H1 (cell line): Measurements from ENCODE around the gene TNRC6B. TPM values are rescaled to one million over a fixed set of nuclear protein-coding genes. Genes with fewer than 3 reads are reported as not detected.

Experiments
- CTCF ChIA-PET: fragments of 300-600 bp; sonication (Branson Sonifier 250); formaldehyde crosslinking; loops from one replicate; lab custom pipeline; 2021; ENCODE audit not compliant: partially characterized antibody; lab: Charles Lee
- POLR2A ChIA-PET: fragments of 300-600 bp; sonication (Branson Sonifier 250); formaldehyde crosslinking; loops from one replicate; lab custom pipeline; 2021; ENCODE audit warnings: inconsistent platforms; ENCODE audit not compliant: partially characterized antibody; lab: Charles Lee
- DNase-seq, 2 experiments: peaks; one replicate each; pipeline versions ENCODE4 v3.0.0 to v3.0.0-alpha.2; 2010 to 2022; ENCODE audit warnings: low spot score in 2 of 2, low read depth in 1 of 2, mixed read lengths in 1 of 2
- FAIRE-seq: peaks from 2 replicates; lab custom pipeline; 2011; peaks lifted over from hg19 to GRCh38; lab: Jason Lieb, UNC
- H2AFZ ChIP-seq: 2 replicates; pipeline ENCODE4 v1.8.1; 2012; ENCODE audit warnings: low read length, inconsistent platforms
- H2AK5ac ChIP-seq: 2 replicates; pipeline ENCODE4 v1.6.1; 2013; ENCODE audit warnings: low read depth, low read length
- H2BK120ac ChIP-seq: replicated peaks from 2 replicates; pipeline ENCODE3; 2013; ENCODE audit warnings: low read depth, low read length, inconsistent platforms
- H2BK12ac ChIP-seq: 2 replicates; pipeline ENCODE4 v1.6.1; 2013; ENCODE audit warnings: low read depth, low read length
- H2BK15ac ChIP-seq: 2 replicates; pipeline ENCODE4 v1.6.1; 2013; ENCODE audit warnings: low read length
- H2BK20ac ChIP-seq: 2 replicates; pipeline ENCODE4 v1.6.1; 2013; ENCODE audit warnings: low read length
- H2BK5ac ChIP-seq: 2 replicates; pipeline ENCODE4 v1.6.1; 2013; ENCODE audit warnings: low read depth, low read length
- H3K14ac ChIP-seq: 2 replicates; pipeline ENCODE4 v1.6.1; 2013; ENCODE audit warnings: inconsistent platforms; ENCODE audit not compliant: insufficient read length
- H3K18ac ChIP-seq: 2 replicates; pipeline ENCODE4 v1.6.1; 2013; ENCODE audit warnings: low read length; ENCODE audit errors: extremely low read depth
- H3K23ac ChIP-seq: 2 replicates; pipeline ENCODE4 v1.6.1; 2013; ENCODE audit warnings: inconsistent platforms; ENCODE audit not compliant: insufficient read length
- H3K23me2 ChIP-seq: 2 replicates; pipeline ENCODE4 v1.6.1; 2013; ENCODE audit warnings: low read depth, low read length
- H3K27ac ChIP-seq: 2 replicates; pipeline ENCODE4 v1.6.1; 2011; ENCODE audit warnings: low read depth, low read length, inconsistent platforms
- H3K27me3 ChIP-seq, 4 experiments: replicated peaks in 1 of 4; 1 replicate in 1 of 4; 2 replicates in 3 of 4; pipeline versions ENCODE4 v1.6.1 to v1.8.1; 2011 to 2013; ENCODE audit warnings: low read length in 3 of 4, mild to moderate bottlenecking in 3 of 4, inconsistent platforms in 2 of 4, mixed read lengths in 2 of 4, moderate library complexity in 1 of 4; ENCODE audit not compliant: control insufficient read depth in 3 of 4, insufficient read depth in 3 of 4; ENCODE audit errors: extremely low read depth in 1 of 4
- H3K36me3 ChIP-seq, 4 experiments: 2 replicates each; pipeline versions ENCODE4 v1.6.1 to v1.8.1; 2011 to 2013; ENCODE audit warnings: mild to moderate bottlenecking in 4 of 4, low read length in 3 of 4, moderate library complexity in 2 of 4, control low read depth in 1 of 4, inconsistent platforms in 1 of 4; ENCODE audit not compliant: insufficient read depth in 4 of 4, control insufficient read depth in 2 of 4
- H3K4ac ChIP-seq: replicated peaks from 2 replicates; pipeline ENCODE3; 2013; ENCODE audit warnings: low read length, low read depth, mixed read lengths, inconsistent platforms; ENCODE audit not compliant: insufficient read length
- H3K4me1 ChIP-seq, 4 experiments: replicated peaks in 1 of 4; 1 replicate in 1 of 4; 2 replicates in 3 of 4; pipeline versions ENCODE4 v1.6.1 to v1.8.1; 2011 to 2013; ENCODE audit warnings: low read length in 3 of 4, inconsistent platforms in 2 of 4, mixed read lengths in 1 of 4; ENCODE audit not compliant: insufficient read depth in 4 of 4, control insufficient read depth in 3 of 4
- H3K4me2 ChIP-seq, 2 experiments: 2 replicates each; pipeline versions ENCODE4 v1.6.1 to v1.8.1; 2011 to 2013; ENCODE audit warnings: low read depth in 2 of 2, low read length in 2 of 2, control low read depth in 1 of 2, inconsistent platforms in 1 of 2, mild to moderate bottlenecking in 1 of 2; ENCODE audit not compliant: insufficient read depth in 1 of 2
- H3K4me3 ChIP-seq, 4 experiments: fragments of 200-600, 300-600 bp in 1 of 4; sonication (generic), shearing (Covaris generic), sonication (Bioruptor Twin) in 1 of 4; 2 replicates each; pipeline versions ENCODE4 v1.5.1 to v1.8.1; 2011 to 2016; ENCODE audit warnings: low read length in 4 of 4, low read depth in 3 of 4, control low read depth in 2 of 4, inconsistent platforms in 2 of 4, mild to moderate bottlenecking in 2 of 4, mixed read lengths in 1 of 4, moderate library complexity in 1 of 4; ENCODE audit not compliant: insufficient read depth in 2 of 4; ENCODE audit errors: extremely low read depth in 1 of 4
- H3K56ac ChIP-seq: replicated peaks from 2 replicates; pipeline ENCODE3; 2013; ENCODE audit warnings: low read depth, mild to moderate bottlenecking, mixed read lengths, low read length, inconsistent platforms; ENCODE audit not compliant: insufficient read length
- H3K79me1 ChIP-seq: 2 replicates; pipeline ENCODE4 v1.6.1; 2013; ENCODE audit warnings: low read depth, low read length, control low read depth
- H3K79me2 ChIP-seq, 2 experiments: 2 replicates each; pipeline versions ENCODE4 v1.6.1 to v1.8.1; 2012 to 2013; ENCODE audit warnings: low read length in 2 of 2, mild to moderate bottlenecking in 2 of 2, inconsistent platforms in 1 of 2; ENCODE audit not compliant: insufficient read depth in 2 of 2, control insufficient read depth in 1 of 2
- H3K9ac ChIP-seq, 4 experiments: replicated peaks in 1 of 4; 1 replicate in 1 of 4; 2 replicates in 3 of 4; pipeline versions ENCODE4 v1.6.1 to v1.8.1; 2011 to 2013; ENCODE audit warnings: low read depth in 3 of 4, low read length in 3 of 4, control low read depth in 2 of 4, mild to moderate bottlenecking in 2 of 4, moderate library complexity in 2 of 4, inconsistent platforms in 1 of 4; ENCODE audit errors: extremely low read depth in 1 of 4
- H3K9me3 ChIP-seq, 2 experiments: 2 replicates each; pipeline versions ENCODE4 v1.6.1 to v1.8.1; 2012 to 2013; ENCODE audit warnings: mild to moderate bottlenecking in 2 of 2, moderate library complexity in 2 of 2, control low read depth in 1 of 2, inconsistent platforms in 1 of 2, low read depth in 1 of 2, low read length in 1 of 2, mixed read lengths in 1 of 2; ENCODE audit not compliant: insufficient read depth in 2 of 2
- H4K20me1 ChIP-seq, 2 experiments: replicated peaks in 1 of 2; 2 replicates each; pipeline versions ENCODE3 to v1.8.1; 2011 to 2013; ENCODE audit warnings: inconsistent platforms in 2 of 2, low read length in 2 of 2, mild to moderate bottlenecking in 1 of 2; ENCODE audit not compliant: insufficient read depth in 2 of 2, control insufficient read depth in 1 of 2
- H4K5ac ChIP-seq: 2 replicates; pipeline ENCODE4 v1.6.1; 2013; ENCODE audit warnings: low read length, low read depth, mixed read lengths, inconsistent platforms; ENCODE audit not compliant: insufficient read length
- H4K8ac ChIP-seq: 2 replicates; pipeline ENCODE4 v1.8.0; 2013; ENCODE audit warnings: mild to moderate bottlenecking, moderate library complexity, low read length, inconsistent platforms; ENCODE audit not compliant: insufficient read depth; ENCODE audit errors: extremely low read depth
- H4K91ac ChIP-seq: replicated peaks from 2 replicates; pipeline ENCODE3; 2013; ENCODE audit warnings: low read length, mixed read lengths, inconsistent platforms; ENCODE audit not compliant: insufficient read length
- BCL11A ChIP-seq, 2 experiments: IDR thresholded peaks; one replicate each; pipeline ENCODE4 v1.6.1; 2011; ENCODE audit warnings: low read depth in 2 of 2, low read length in 2 of 2, mild to moderate bottlenecking in 2 of 2
- CTBP2 ChIP-seq: IDR thresholded peaks from 2 replicates; pipeline ENCODE4 v1.7.0; 2011; ENCODE audit warnings: borderline replicate concordance, mild to moderate bottlenecking, moderate library complexity, mixed read lengths, low read length; ENCODE audit not compliant: insufficient read depth, insufficient read length
- EGR1 ChIP-seq: IDR thresholded peaks from 2 replicates; pipeline ENCODE4 v1.6.1; 2011; ENCODE audit warnings: low read depth, low read length, borderline replicate concordance
- EP300 ChIP-seq, 2 experiments: IDR thresholded peaks; 1 replicate in 1 of 2; 2 replicates in 1 of 2; pipeline ENCODE4 v1.6.1; 2011 to 2012; ENCODE audit warnings: low read depth in 2 of 2, low read length in 2 of 2, mild to moderate bottlenecking in 2 of 2, borderline replicate concordance in 1 of 2, inconsistent platforms in 1 of 2, moderate library complexity in 1 of 2
- HDAC2 ChIP-seq, 2 experiments: fragments of 300-600 bp in 1 of 2; sonication (generic) in 1 of 2; IDR thresholded peaks; 2 replicates each; pipeline ENCODE4 v1.6.1; 2011 to 2012; ENCODE audit warnings: low read depth in 2 of 2, low read length in 2 of 2, mild to moderate bottlenecking in 2 of 2, moderate library complexity in 2 of 2, borderline replicate concordance in 1 of 2, inconsistent platforms in 1 of 2
- JUN ChIP-seq: IDR thresholded peaks from 2 replicates; pipeline ENCODE4 v1.6.1; 2011; ENCODE audit warnings: low read depth, mild to moderate bottlenecking, improper control_type of control experiment, low read length
- KDM5A ChIP-seq: fragments of 200-600 bp; IDR thresholded peaks from 2 replicates; pipeline ENCODE4 v1.7.1; 2012; ENCODE audit warnings: mild to moderate bottlenecking, low read length, inconsistent platforms, mixed read lengths
- MAFK ChIP-seq: IDR thresholded peaks from 2 replicates; pipeline ENCODE4 v1.6.1; 2012; ENCODE audit warnings: low read depth, mild to moderate bottlenecking, improper control_type of control experiment, low read length
- POLR2AphosphoS5 ChIP-seq: IDR thresholded peaks from 2 replicates; pipeline ENCODE4 v1.6.1; 2011; ENCODE audit warnings: low read depth, low read length
- RAD21 ChIP-seq, 2 experiments: IDR thresholded peaks in 1 of 2; conservative IDR thresholded peaks in 1 of 2; 2 replicates each; pipeline ENCODE4 v1.6.1; 2011; ENCODE audit warnings: low read depth in 2 of 2, low read length in 2 of 2, improper control_type of control experiment in 1 of 2, inconsistent platforms in 1 of 2, mild to moderate bottlenecking in 1 of 2, moderate library complexity in 1 of 2
- RBBP5 ChIP-seq: IDR thresholded peaks from 2 replicates; pipeline ENCODE4 v1.7.1; 2012; ENCODE audit warnings: low read depth, mild to moderate bottlenecking, inconsistent platforms, low read length, moderate library complexity, borderline replicate concordance
- WGBS, 2 experiments: shearing (Covaris generic) in 1 of 2; methylation state at CpG; one replicate each; pipeline versions ENCODE4 v1.1.6 to v1.1.7; 2013 to 2015; ENCODE audit warnings: low lambda C conversion rate in 2 of 2, mixed read lengths in 2 of 2, inconsistent platforms in 1 of 2, low coverage in 1 of 2, missing lambda C conversion rate in 1 of 2; ENCODE audit not compliant: insufficient replicate concordance in 2 of 2, insufficient coverage in 1 of 2, insufficient read length in 1 of 2; ENCODE audit errors: extremely low coverage in 1 of 2, missing lambda C conversion rate in 1 of 2; 5-methylcytosine and 5-hydroxymethylcytosine counted together
- polyA plus RNA-seq, 7 experiments: library from polyadenylated mRNA; depleted of rRNA in 3 of 7; stranded (reverse) in 5 of 7; unstranded in 2 of 7; fragments of >200 nt in 5 of 7; fragments of 200-250 nt in 2 of 7; gene quantifications; 1 replicate in 5 of 7; 2 replicates in 1 of 7; 4 replicates in 1 of 7; pipeline versions ENCODE4 v1.2.1 to v1.2.3, GENCODE V29; 2011 to 2013; ENCODE audit warnings: missing spikeins in 2 of 7, mixed read lengths in 2 of 7
- total RNA-seq: library from RNA; stranded (reverse); fragmentation: NEBNext Ultra II Directional; extraction: Animal tissue kit (Norgen Biotek cat#: 25700); gene quantifications from 2 replicates; pipeline ENCODE4 v1.2.1, GENCODE V29; 2021

TNRC6B gene
- total and polyA plus RNA-seq, 2 of the 8 experiments (the other 6 are each of a cell fraction or from before 2014, with no cell fraction given): 12.5 to 48.9 TPM

- POLR2A ChIA-PET: no interaction called here
- H3K79me2 ChIP-seq: no peaks in the 10 kb centered on the region
- no peak overlapping the region for H3K23ac ChIP-seq
- H2BK5ac ChIP-seq: no peak overlapping the region
- no peak overlapping the region for H3K9ac ChIP-seq
- 92 to 100% methylated on average over 1 to 9 of the region's 9 CpGs for WGBS, 2 experiments
- H3K56ac ChIP-seq: no peak overlapping the region
- H3K18ac ChIP-seq: no peak overlapping the region
- no peaks in the 10 kb centered on the region for H3K79me1 ChIP-seq
- no peak overlapping the region for H3K4me2 ChIP-seq
- no peak overlapping the region for H2AFZ ChIP-seq
- H3K27me3 ChIP-seq: no peaks in the 10 kb centered on the region
- H3K4me3 ChIP-seq: no peak overlapping the region
- no peak overlapping the region for H3K4ac ChIP-seq
- H2BK120ac ChIP-seq: no peak overlapping the region
- no peak overlapping the region for H3K14ac ChIP-seq
- H4K8ac ChIP-seq: no peak overlapping the region
- peaks cover 0 to 3% of the 10 kb centered on the region in 2 experiments for H4K20me1 ChIP-seq
- no peak overlapping the region for H2BK20ac ChIP-seq
- no peak overlapping the region for H3K27ac ChIP-seq
- no peak overlapping the region for H4K91ac ChIP-seq
- no peak overlapping the region for H2BK12ac ChIP-seq
- no peak overlapping the region for H2AK5ac ChIP-seq
- FAIRE-seq (no peak), DNase-seq (no peak)
- no peak overlapping the region for H4K5ac ChIP-seq
- CTCF ChIA-PET: interaction anchor here (0.6 to 0.9 kb wide), 2 partner anchors 25 to 176 kb away, joined by 3 read pairs; no protein-coding TSS in a partner anchor
- H3K23me2 ChIP-seq: no peaks in the 10 kb centered on the region
- H2BK15ac ChIP-seq: no peak overlapping the region
- peaks cover 0 to 3% (median 0%) of the 10 kb centered on the region in 4 experiments; a peak in 4 of 8 replicates for H3K36me3 ChIP-seq
- no peaks in the 10 kb centered on the region for H3K9me3 ChIP-seq
- H3K4me1 ChIP-seq: peaks cover 6 to 26% (median 20%) of the 10 kb centered on the region in 4 experiments
- TF ChIP-seq EGR1: no peak
- no peak for TF ChIP-seq MAFK
- no peak for TF ChIP-seq KDM5A
- no peak for TF ChIP-seq BCL11A (IDR thresholded peaks at IDR 0.05; ENCODE audit: low read depth in 2 of 2, low read length in 2 of 2)
- no peak for TF ChIP-seq RAD21 (IDR thresholded peaks at IDR 0.05 in 1 of 2, conservative IDR thresholded peaks at IDR 0.05 in 1 of 2; ENCODE audit: low read depth in 2 of 2, low read length in 2 of 2)
- TF ChIP-seq RBBP5: no peak
- no peak for TF ChIP-seq HDAC2 (IDR thresholded peaks at IDR 0.05; ENCODE audit: borderline replicate concordance in 1 of 2, low read depth in 2 of 2, low read length in 2 of 2)
- TF ChIP-seq EP300 (IDR thresholded peaks at IDR 0.05; ENCODE audit: borderline replicate concordance in 1 of 2, low read depth in 2 of 2, low read length in 2 of 2): no peak
- no peak for TF ChIP-seq CTBP2
- TF ChIP-seq POLR2AphosphoS5: no peak
- TF ChIP-seq JUN: no peak
Observed at GRCh38 chr22:40328546-40329456, 151.1 kb downstream of the TNRC6B start.
